ENCODE measurements around the gene ALDH3B1.

The ALDH3B1 gene

DNA sequence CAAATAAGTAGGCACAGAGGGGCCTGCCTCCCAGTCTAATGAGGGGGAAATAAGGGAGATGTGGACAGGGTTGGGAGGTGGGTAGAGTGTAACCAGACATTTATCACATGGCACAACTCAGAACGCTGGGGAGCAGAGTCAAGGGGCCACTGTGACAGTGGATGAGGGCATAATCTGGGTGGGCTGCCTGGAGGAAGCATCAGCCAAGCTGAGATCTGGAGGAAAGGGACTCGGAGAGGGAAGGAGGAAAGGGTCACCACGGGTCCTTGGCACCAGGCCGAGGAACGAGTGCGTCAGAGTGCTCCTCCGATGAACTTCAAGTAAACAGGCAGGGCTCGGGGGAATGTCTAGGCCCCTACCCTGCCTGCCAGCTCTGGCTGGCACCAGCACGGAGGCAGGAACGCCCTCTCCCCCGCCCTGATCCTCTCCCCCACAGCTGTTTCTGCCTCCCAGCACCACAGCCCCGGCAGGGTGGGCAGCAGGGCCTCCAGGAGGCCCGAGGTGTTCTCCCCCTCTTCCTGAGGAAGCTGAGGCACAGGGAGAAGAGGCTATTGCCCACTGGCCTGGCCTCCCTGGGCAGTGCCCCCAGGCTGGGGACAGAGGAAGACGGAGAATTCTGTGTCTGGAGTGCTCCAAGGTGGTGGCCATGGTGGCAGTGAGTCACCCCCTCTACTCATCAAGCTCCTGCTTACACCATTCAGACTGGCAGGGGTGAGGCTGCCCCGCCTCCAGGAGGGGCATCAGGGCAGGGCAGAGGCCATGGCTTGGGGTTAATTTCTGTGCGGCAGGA is 4.2 kb downstream of the ALDH3B1 start:
- no peak for DNase-seq

DNA sequence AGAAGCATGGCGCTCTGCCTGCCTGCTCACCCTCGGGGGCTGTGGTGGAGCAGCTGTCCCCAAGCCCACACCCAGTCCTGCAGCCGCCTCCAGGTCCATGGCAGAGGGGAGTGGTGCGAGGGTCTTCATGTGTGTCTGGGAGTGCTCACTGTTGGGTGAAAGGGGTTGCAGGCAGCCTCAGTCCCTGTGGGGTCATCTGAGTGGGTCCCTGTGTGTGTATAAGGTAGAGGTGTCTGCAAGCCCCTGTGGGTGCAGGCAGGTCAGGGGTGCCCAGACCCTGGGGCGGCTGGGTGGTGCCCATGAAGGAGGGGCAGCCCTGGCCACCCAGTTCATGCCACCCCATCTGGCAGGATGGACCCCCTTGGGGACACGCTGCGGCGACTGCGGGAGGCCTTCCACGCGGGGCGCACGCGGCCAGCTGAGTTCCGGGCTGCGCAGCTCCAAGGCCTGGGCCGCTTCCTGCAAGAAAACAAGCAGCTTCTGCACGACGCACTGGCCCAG is 4.9 kb downstream of the ALDH3B1 start:
- no peak for DNase-seq

DNA sequence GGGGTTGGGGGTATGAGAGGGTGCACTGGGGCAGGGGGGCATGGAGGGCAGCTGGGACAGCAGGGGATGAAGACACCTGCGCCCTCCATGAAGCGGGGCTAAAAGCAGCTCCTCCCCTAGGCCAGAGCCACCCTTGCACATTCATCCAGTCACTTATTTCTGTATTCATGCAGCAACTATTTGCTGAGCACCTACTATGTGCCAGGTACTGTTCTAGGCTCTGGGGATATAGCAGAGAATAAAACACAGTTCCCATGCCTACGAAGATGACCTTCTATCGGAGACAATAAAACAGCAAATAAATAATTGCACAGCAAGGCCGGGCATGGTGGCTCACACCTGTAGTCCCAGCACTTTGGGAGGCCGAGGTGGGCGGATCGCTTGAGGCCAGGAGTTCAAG is 5.3 kb downstream of the ALDH3B1 start:
- DNase-seq = no peak

DNA sequence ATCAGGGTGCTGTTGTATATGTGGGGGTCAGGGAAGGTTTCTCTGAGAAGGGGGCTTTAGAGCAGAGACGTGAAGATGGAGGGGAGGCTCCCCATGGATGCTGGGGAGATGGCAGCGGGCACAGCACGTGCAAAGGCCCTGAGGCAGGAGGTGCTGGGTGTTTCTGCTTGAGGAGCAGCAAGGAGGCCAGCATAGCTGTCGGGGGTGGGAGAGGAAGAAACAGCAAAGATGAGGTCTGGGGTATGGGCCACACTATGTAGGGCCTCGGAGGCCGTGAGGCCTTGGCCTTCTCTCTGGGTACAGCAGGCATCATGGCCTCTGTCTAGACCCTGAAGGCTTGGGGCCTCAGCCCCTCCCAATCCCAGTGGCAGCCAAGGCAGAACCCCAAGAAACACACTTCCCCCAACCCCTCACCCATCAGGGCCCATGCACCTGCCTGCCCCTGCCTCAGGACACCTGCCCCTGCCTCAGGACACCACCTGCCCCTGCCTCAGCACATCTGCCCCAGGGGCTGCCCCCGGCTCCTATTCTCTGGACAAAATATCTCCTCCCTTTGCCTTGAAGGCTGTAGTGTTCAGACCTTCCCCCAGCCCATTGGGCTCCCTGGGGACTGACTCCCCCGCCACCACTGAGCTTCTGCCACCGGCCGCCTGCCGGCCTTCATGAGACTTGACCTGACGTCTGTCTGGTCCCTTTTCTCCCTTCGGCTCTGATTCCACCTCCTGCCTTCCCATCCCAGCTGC is 6.2 kb downstream of the ALDH3B1 start:
- no peak for DNase-seq

DNA sequence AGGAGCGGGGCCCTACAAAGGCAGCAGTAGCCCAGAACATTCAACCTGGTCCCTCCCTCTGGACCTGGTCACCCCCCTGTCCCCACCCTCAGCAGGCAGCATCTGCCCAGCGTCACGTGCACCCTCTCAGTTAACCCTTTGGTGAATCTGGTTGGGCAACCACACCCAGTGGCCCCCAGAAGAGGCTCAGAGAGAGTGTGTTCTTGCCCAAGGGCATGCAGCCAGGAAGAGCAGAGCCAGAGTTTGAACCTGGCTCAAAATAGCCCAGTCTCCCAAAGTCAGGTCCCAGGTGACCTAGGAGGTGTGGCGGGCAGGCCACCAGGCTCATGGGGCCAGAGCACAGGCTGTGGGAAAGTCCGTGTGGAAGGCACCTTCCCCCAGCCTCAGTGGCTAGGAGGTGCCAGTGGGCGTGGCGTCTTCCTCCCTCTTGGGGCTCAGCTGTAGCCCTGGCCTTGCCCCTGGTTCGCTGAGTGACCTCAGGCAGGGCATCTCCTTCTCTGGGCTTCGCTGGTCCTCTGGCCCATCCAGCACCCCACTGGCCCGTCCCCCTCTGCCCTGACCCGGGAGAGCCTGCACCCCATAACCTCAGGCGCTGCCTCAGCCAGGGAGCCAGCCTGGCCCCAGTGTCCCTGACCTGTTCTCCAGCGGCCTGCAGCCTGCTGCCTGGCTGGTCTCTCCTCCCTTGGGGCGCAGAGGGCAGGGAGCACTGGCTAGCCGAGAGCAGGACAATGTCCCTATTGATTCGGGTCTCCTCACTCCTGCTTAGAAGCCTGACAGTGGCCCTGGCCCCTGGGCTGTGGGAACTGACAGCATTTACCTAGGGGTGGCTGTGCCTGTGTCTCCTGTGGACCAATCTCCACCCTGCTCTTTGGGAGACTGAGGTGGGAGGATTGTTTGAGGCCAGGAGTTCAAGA is 7.0 kb downstream of the ALDH3B1 start:
- DNase-seq = no peak

DNA sequence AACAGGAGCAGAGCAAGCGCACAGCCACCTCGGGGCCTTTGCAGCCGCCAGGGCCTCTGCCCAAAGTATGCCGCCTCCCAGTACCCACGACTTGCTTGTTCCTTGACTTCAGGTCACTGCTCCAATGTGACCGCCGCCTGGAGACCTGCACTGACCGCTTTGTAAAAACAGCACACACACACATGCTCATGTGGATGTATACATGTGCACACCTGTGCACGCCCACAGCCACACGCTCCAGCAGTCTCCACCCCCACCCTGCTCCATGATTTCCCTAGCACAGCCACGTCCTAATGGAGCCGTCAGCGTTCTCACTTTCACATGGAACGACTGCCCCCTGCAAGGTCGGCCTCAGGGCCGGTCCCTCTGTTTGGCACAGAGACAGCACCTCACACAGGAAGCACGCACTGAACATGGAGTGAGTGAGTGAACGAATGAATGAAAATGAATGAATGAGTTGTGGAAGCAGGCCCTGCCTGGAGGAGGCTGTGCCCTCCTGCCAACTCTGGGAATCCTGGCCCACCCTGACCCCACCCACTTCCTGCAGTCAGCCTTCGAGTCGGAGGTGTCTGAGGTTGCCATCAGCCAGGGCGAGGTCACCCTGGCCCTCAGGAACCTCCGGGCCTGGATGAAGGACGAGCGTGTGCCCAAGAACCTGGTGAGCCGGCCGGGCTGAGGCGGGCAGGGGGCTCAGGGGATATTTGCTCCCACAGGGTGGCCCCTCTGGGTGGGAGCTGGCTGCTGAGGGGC is 8.0 kb downstream of the ALDH3B1 start:
- DNase-seq = no peak

DNA sequence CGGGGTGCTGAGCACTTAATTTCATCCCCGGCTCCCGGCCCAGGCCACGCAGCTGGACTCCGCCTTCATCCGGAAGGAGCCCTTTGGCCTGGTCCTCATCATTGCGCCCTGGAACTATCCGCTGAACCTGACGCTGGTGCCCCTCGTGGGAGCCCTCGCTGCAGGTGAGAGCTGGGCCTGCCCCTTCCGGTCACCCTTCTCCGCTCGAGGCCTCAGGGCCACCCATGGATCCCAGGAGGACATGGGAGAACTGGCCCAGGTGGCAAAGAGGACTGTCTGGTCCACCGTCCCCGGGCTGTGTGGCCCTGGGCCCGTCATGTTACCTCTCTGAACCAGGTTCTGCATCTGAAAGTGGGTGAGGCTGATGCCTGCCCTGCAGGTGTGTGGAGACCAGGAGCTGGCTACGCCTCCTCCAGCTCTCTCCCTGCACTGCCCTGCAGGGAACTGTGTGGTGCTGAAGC is 8.6 kb downstream of the ALDH3B1 start:
- no peak for DNase-seq

DNA sequence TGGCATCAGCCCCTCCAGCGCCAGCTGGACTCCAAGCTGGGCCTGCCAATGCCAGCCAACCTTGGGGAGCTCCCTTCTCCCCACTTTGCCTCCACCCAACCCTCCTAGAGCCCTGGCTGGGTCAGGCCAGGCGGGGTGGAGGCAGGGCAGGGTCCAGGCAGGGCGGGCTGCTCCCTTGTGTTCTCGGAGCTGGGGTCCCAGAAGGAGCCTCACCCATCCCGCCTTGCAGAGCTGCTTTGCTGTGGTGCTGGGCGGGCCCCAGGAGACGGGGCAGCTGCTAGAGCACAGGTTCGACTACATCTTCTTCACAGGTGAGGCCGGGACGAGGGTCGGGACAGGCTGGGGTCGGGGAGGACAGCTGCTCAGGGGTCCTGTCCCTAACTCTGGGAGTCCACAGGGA is 9.4 kb downstream of the ALDH3B1 start:
- no peak for DNase-seq

DNA sequence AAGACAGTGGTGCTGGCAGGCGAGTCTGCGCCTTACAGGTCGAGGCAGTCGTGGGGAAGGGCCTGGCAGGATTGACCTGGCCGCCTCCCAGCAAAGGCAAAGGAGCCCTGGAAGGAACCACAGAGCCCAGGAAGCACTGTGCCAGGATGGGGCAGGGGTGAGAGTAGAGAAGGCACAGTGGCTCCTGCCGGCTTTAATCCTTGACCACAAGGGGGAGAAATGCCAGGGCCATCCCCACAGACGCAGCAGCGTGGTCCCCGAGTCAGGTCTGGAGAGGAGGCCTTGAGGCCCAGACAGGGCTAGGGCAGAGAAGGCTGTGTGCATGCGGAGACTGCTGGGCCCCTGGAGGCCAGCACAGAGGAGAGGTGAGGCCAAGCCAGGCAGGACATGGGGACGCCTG is 10.4 kb downstream of the ALDH3B1 start:
- no peak for DNase-seq

DNA sequence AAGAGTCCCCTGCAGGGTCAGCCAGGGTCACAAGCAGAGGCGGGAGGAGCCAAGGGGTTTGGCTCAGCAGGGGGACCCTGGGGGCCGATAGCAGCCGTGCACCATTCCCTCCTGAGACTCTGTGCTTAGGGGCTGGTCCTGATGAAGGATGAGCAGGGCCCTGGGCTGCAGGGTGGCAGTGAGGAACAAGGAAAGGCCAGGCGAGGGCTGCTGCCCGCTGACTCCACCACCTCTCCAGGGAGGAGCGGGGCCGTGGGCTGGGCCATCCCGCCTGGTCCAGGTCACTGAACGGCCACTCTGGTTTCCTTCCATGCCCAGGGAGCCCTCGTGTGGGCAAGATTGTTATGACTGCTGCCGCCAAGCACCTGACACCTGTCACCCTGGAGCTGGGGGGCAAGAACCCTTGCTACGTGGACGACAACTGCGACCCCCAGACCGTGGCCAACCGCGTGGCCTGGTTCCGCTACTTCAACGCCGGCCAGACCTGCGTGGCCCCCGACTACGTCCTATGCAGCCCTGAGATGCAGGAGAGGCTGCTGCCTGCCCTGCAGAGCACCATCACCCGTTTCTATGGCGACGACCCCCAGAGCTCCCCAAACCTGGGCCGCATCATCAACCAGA is 11.2 kb downstream of the ALDH3B1 start:
- no peak for DNase-seq

DNA sequence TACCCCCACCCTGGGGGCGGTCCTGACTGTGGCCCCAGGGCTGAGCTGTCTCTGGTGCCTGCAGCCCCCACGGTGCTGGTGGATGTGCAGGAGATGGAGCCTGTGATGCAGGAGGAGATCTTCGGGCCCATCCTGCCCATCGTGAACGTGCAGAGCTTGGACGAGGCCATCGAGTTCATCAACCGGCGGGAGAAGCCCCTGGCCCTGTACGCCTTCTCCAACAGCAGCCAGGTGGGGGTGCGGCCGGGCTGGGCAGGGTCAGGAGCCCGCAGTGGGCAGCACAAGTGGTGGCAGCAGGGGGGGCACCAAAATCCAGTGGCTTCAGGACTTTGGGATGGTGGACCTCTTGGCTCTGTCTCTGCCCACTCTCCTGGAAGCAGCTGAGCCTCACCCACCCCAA is 12.4 kb downstream of the ALDH3B1 start:
- no peak for DNase-seq

DNA sequence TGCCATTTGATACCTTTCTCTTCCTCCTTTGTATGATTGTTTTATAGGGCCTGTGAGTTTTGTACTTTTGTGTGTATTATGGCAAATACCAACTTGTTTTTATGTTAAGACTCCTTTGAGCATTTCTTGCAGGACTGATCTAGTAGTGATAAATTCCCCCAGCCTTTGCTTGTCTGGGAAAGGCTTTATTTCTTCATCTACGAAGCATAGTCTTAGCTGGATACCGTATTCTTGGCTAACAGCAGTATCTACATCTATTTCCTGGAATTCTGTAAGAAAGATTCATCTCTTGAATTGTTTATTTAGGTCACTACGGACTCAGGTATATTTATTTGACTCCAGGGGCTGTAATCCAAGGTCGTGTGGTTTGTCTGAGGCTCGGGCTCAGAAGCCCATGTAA is 14.4 kb downstream of the ALDH3B1 start:
- DNase-seq = no peak

DNA sequence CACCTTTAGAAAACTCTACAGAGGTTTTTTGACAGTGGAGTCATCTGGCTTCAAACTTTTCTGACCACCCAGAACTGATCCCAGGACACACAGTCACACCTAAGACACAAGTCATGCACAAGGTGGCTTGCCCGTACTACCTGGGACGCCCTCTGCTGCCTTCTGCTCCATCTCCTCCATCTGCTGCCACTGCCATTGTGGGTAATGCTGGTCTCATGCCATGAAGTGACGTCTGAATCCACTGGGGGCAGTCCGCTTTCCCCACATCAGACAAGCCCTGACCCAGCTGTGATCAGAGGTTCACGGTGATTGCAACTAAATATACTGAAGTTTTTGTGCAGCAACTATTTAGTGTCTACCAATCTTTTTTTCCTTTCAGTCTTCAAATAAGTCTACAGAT is 14.9 kb downstream of the ALDH3B1 start:
- DNase-seq = no peak

DNA sequence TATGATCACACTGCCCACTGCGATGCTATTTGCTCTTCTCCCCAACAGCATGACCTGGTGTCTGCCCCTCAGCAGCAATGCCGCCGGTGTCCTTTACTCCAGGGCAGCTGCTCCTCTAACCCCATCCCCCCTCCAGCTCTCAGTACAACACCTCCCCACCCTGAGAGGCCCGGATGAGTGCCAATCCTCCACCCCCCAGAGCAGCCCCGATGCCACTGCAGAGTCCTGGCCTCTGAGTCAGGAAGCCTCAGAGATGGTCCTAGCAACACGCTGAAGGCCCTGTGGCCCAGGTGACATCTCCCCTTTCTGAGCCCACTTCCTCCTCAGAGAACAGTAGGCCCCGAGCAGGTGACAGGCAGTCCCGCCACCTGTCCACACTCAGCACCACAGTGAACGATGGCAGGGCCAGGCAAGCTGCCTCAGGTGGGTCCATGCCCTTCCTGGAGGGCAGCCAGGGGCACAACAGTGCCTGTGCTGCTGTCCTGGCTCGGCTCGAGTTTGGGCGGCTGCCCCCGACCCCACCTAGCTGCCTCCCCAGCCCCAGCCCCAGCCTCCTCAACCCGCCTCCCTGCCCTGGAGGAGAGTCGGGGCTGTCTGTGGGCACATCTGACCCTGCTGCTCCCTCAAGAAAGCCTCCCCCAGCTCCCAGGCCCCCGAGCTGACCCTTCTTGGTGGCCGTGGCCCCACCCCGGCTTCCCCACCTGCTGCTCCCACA is 16.4 kb downstream of the ALDH3B1 start:
- no peak for DNase-seq

DNA sequence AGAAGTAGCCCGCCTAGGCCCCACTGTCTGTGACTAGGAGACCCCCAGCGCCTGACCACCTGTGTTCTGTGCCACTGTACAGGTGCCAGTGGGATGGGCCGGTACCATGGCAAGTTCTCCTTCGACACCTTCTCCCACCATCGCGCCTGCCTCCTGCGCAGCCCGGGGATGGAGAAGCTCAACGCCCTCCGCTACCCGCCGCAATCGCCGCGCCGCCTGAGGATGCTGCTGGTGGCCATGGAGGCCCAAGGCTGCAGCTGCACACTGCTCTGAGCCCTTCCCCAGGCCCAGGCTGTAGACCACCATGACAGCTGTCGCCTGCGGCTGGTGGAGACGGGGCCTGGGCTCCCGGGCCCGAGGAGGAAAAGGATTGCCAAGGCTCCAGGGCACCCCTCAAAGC is 17.5 kb downstream of the ALDH3B1 start:
- no peak for DNase-seq

DNA sequence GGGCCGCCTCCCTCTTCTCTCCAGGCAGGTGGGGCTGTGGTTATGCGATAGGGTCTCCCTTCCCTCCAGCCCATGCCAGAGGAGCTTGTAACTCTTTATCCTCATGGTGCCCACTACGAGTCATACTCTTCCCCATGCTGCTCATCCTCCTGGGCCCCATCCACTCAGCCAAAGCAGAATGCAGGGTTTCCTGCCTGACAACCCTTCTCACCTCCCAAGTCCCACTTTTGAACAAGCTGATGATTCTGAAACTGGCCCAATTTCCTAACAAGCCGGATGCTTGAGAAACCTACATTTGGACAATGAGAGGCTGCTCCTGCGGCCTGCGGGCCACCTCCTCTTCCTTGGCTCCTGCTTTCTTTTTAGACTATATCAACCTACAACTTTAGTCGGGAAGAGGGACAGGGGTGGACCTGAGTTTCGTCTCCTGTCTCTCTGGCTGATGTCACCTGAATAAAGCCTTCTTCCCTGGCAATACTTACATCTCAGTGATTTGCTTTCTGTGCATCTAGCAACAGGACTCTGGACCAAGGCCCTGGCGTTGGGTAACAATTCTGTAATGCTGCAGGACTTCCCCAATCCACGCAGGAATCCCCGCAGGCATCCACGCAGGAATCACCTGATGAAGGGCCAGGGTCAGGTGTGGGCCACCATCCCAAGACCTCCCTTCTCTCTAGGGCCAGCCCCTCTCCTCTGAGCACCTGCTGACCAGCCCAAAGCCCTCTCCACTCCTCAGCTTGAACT is 18.8 kb downstream of the ALDH3B1 start:
- no peak for DNase-seq

DNA sequence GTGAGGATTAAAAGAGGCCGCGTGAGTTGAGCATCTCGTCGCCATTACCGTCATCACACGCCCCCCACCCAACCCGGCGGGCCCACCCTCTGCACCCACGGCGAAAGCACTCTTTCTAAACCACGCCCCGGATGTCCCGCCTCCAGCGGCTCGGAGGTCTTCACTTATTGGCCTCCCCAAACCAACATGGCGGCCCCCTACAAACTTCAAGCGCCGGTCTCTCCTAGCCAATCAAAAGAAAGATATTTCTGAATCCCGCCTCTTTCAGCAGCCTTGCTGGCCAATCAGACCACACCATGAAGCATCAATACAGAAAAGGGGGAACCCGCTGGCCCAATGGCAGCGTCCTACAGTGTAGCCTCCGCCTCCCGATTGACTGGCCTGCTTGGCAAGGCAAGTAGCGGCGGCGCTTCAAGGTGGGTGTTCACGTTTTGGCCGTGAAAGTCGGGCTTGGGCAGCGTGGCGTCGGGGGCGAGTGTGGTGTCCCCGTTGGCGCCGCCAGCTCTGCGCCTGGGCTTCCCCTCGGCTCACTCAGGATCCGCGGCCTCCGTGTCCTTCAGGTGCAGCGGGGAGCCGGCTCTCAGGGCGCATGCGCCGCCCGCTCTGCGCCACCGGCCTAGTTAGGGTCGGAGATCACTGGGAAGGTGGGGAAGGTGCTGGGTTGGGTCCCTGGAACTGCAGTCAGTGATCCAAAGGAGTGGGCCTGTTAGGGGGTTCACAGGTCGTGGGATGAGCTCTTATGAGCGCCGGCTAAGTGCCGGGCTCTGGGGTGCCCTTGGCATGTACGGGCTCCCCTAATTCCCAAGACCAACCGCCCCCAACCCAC is 20.4 kb downstream of the ALDH3B1 start, which contains the start of gene NDUFS8:
TSS of gene NDUFS8 (plus strand) at position 364 of the 826 bp plus-strand sequence. CDS start 1,471 bp downstream, outside the sequence.
- DNase-seq = peak; percentile 95

DNA sequence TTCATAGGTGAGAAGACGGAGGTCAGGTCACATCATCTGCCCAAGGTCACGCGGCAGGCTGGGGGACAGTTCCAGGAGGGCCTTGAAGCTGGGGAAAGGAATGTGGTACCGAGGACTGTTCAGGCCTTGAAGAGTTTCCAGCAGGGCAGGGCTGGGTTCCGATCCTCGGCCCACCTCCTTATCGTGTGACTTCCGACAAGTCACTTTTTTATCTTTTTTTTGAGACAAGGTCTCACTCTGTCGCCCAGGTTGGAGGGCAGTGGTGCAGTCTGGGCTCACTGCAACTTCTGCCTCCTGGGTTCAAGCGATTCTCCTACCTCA is 21.0 kb downstream of the ALDH3B1 start:
- no peak for DNase-seq

DNA sequence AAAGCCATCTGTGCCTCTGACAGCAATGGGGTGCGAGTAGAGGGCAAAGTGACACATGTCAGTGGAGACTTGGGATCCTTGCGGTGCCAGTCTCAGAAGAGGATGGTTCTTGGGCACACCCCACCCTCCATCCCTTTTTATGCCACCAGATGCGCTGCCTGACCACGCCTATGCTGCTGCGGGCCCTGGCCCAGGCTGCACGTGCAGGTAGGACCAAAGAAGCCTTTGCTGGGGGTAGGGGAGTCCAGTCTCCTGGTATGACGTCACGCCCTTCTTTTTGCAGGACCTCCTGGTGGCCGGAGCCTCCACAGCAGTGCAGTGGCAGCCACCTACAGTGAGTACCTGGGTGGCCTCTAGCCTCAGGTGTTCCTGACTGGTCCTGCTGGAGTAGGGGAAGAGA is 21.9 kb downstream of the ALDH3B1 start:
- no peak for DNase-seq
